T-helper 22 cell (primary cell): ENCODE data around the gene SRXN1.
"Not testable (repeated sequence)": the region's sequence is repeated elsewhere in the genome, so short reads cannot be mapped to it uniquely, and the experiment has no call there.

Experiments used
- DNase-seq: peaks from one replicate; pipeline ENCODE4 v3.0.0-alpha.2; 2020; ENCODE audit warnings: low read depth

SRXN1 gene

GRCh38 chr20:653110-653589 lies at the start of gene SRXN1:
SRXN1 (minus strand) TSS chr20:653200; CDS start chr20:653185, 15 bp downstream.
- DNase-seq = peak; percentile 57

DNA sequence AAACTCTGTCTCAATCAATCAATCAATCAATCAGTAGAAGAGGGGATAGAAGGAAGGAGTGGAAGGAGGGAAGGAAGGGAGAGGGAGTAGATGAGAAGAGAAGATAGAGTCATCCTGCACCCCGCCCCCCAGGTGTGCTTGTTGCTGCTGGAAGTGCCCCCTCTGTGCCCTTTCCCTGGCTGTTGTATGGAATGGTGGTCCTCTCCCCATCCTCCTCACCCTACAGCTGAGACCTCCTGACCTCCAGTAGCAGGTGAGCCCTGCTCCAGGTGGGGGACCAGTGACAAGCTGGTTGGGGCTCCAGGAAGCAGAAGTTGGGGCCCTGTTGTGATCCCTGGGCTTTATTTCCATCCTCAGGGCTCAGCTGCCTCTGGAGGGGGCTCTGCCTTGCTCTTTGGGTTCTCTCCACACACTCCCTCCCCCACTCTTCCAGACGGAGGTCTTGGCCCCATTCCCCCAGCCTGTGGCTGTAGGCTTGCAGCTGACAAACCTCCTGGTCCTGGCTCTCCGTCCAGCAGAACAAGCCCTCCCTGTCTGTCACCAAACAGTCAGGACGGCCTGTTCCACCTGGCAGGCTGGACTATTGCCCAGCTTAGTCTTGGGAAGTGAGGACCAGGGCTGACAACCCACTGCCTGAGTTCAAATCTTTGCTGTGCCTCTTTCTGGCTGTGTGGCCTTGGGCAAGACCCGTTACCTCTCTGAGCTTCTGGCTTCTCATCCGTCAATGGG lies 48.6 kb upstream of the SRXN1 start:
- DNase-seq = no peak

DNA sequence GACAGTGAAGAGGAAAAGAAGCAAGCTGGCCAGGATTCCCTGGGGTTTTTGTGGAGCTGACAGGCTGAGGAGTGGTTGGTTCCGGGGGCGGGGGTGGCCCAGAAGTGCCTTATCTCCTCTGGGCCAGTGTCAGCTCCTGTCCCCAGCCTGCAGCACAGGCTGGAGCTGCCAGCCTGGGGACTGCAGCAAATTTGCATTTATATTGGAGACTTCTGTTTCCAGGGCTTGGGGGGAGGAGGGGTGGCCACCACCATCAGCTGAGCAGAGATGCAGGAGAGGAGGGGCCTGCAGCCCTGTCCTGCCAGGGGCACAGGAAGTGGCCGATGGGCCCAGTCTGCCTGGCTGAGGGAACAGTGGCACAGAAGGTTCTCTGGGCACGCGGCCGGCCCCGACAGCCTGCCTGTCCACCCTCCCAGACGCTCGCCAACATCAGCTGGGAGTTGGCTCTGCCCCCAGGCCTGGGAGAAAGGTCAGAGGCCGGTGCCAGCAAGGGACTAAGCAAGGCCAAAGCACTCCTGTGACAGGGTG lies 46.9 kb upstream of the SRXN1 start:
- DNase-seq = no peak

DNA sequence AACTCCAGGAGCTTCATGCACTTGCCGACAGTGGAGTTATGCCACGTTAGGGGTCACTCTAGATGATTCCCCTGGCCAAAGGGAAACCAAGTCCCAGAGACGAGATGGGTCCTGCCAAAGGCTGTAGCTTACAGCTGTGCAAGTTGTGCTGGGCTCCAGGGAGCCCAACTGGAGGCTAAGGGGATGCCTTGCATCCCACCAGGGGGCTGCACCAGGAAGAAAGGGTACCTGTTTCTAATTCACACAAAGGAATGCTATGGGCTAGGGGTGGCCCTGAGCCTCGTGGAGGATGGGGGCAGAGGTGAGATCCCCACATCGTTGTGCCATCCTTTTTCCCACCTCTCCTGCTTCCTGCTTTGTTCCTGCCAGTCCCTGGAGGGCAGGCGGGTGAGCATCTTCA lies 46.3 kb upstream of the SRXN1 start:
- DNase-seq = no peak

DNA sequence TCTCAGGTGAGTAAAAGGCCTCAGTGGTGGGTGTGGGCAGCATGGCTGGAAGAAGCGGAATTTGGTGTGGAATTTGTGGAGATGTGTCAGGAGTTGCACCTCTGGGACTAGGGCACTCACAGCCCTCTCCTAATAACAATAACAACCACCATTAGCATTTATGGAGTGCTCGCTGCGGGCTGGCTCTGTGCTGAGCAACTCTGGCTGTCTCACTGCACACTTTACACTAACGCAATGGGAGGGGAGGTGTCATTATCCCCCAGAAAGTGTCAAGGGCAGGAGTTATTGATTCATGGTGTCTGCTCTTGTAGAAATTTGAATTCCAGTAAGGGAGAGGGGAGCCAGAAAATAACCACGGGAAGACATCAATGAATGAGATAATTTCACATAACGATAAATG lies 45.3 kb upstream of the SRXN1 start:
- DNase-seq = no peak

GRCh38 chr20:697826-698225 lies 44.8 kb upstream of the SRXN1 start:
- no peak for DNase-seq

GRCh38 chr20:695165-695866 lies 42.3 kb upstream of the SRXN1 start:
- DNase-seq = no peak

- no peak for DNase-seq
Observed at GRCh38 chr20:694496-694895, 41.5 kb upstream of the SRXN1 start.

- DNase-seq = not testable (repeated sequence)
Observed at GRCh38 chr20:693786-694185, 40.8 kb upstream of the SRXN1 start.

DNA sequence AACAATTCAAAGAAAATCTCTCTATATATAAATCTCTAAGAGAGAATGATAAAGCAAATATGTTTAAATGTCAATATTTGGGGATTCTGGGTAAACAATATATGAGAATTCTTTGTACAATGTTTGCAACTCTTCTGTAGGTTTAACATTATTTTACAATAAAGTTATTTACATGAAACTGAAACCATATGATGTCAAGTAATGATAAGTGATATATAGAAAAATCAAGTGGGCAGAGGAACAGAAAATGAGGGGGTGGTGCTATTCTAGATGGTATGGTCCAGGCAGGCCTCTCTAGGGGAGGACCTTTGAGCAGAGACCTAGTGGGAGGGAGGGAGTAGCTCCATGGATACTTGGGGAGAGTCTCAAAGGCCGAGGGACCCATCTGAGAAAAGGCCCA lies 39.0 kb upstream of the SRXN1 start:
- DNase-seq = no peak

DNA sequence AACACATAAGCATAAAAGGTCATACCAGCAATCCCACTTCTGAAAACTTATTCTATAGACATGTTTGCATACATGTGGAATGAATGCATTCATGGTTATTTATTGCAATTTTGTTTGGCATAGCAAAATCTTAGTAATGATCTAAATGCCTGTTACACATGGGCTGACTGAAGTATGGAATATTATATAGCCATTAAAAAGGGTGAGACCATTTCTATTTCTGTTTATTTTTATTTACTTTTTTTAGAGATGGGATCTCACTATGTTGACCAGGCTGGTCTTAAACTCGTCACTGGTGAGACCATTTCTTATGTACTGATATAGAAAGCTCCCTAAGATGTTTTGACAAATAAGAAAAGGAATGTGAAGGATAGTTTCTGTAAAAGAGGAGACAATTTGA lies 36.9 kb upstream of the SRXN1 start:
- no peak for DNase-seq

DNA sequence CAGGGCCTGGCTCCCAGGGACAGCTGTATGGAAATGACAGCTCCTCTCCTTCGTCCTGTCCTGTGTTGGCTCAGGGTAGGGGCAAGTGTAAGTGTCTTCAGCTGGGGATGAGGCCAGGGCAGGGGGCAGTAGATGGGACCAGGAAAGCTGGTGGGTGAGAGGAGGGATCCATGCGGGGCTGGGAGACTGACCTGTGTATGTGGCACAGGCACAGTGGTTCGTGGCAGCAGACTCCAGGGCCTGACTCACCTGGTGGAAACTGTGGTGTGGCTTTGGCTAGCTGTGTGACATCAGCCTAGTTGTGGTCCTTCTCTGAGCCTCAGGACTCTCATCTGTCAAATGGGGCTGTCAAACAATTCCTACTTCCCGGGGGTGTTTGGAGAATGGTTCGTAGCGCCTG lies 36.3 kb upstream of the SRXN1 start:
- DNase-seq = no peak

- no peak for DNase-seq
Observed at GRCh38 chr20:688809-689212, 35.8 kb upstream of the SRXN1 start.

DNA sequence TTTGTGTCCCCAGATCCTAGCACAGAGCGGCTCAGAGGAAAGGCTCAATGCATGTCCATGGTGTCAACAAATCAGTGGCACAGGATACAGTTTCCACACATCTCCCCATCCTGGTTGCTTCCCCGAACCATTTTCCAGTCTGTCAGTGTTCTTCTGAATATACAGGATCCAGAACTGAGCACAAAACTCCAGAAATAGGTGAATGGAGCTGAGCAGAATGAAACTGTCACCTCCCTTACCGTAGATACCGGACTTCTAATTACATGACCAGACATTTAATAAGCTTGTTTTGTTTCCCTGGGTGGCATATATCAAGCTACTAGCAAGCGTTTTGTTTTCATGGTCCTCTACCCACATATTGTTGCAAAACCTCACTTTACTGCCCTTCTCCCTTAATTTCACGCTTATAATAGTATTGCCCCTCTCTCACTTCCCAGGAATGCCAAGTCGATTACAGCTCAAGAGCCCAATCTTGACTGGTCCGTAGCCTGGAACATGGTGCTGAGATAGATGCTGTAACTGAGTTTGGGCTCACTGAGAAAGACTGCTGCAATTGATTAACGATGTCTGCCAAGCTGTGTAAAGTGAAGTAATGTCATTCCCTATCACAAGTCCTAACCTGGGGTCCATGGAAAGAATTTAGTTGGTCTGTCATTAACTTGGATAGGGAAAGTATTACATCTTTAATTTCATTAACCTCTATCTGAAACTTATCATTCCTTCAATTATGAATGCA lies 34.6 kb upstream of the SRXN1 start:
- no peak for DNase-seq

DNA sequence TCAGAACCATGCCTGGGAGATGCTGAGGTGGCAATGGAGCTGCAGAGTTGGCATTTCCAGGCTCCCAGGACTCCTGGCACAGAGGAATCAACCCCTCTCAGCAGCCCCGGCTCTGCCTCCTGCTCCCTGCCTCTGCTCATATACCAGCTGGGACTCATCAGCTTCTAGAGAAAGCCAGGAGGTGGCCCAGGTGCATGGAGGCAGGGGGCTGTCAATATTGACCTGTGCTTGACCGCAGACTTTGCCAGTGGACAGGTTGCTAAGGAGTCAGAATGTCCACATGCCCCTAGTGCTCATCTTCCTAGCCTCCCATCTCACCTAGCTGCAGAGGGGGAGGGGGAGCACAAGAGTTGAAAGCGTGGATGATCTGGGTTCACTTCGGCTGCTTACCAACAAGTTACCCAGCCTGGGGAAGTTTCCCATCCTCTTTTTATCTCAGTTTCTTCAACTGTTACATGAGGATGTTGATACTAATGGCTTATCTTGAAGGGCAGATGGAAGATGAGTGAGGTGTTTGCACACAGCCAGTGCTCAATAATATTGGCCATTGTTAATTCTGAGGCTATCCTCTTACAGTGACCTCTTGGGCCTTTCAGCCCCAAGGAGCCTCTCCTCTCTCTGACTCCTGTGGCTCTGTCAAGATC lies 31.8 kb upstream of the SRXN1 start:
- no peak for DNase-seq

GRCh38 chr20:682123-682522 lies 29.1 kb upstream of the SRXN1 start:
- no peak for DNase-seq

DNA sequence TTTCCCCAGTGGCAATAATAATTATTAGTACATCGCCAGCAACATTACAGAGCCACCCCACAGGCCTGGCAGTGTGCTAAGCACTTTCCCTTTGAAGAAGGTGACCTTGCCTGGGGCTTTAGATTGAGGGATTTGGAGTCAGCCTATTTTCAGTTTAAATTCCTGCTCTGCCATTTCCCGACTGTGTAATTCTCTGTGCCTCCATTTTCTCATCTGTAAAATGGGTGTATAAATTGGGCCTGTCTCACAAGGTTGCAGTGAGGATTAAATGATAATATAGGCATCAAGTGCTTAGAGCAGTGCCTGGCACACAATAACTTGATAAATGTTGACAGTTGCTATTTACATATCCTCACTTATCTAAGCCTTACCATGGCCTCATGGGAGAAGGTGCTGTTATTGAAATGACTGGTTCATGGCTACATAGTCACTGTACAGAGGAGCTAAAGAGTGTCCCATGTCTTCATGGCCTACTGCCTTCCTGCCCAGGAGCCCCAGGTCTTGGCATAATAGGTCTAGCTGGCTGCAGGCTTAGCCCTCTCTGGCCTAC lies 27.7 kb upstream of the SRXN1 start:
- DNase-seq = no peak

DNA sequence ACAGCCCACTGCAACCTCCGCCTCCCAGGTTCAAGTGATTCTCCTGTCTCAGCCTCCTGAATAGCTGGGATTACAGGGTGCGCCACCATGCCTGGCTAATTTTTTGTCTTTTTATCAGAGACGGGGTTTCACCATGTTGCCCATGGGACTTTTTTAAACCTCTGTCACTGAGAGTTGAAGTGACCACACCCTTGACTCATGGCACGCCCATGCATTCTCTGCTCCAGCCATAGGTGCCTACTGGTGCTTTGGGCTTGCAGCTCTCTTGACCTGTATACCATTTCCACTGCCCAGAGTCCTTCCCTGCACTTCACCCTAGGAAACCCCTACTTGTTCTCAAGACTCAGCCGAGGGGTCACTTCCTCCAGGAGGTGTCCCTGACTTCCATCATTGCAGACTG lies 25.0 kb upstream of the SRXN1 start:
- no peak for DNase-seq

DNA sequence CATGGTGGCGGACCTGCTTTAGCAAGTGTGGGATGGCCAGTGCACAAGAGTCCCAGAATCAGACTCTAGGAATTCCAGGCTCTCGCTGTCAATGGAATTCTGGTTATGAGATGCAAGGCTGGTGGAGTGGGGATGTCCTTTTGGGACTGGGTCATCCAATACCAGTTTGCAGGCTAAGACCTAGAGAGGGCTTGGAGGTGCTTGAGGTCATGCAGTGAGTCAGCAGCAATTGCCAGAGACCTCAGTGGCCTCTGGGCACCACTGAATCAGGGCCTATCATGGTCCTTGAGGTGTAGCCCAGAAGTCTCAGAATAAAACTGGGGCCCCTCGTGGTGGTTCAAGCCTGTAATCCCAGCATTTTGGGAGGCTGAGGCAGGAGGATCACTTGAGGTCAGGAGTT lies 24.0 kb upstream of the SRXN1 start:
- DNase-seq = no peak

GRCh38 chr20:676315-676937 lies 23.4 kb upstream of the SRXN1 start:
- DNase-seq = no peak
